EH (cell line): ENCODE results near the gene CDK11A.
A peak's percentile ranks its signal among the peaks of the same experiment; 100 is the strongest.

ENCODE experiments used
- DNase-seq: peaks from one replicate; pipeline ENCODE4 v3.0.0-alpha.2; 2015; ENCODE audit warnings: low read depth

The CDK11A gene

DNA sequence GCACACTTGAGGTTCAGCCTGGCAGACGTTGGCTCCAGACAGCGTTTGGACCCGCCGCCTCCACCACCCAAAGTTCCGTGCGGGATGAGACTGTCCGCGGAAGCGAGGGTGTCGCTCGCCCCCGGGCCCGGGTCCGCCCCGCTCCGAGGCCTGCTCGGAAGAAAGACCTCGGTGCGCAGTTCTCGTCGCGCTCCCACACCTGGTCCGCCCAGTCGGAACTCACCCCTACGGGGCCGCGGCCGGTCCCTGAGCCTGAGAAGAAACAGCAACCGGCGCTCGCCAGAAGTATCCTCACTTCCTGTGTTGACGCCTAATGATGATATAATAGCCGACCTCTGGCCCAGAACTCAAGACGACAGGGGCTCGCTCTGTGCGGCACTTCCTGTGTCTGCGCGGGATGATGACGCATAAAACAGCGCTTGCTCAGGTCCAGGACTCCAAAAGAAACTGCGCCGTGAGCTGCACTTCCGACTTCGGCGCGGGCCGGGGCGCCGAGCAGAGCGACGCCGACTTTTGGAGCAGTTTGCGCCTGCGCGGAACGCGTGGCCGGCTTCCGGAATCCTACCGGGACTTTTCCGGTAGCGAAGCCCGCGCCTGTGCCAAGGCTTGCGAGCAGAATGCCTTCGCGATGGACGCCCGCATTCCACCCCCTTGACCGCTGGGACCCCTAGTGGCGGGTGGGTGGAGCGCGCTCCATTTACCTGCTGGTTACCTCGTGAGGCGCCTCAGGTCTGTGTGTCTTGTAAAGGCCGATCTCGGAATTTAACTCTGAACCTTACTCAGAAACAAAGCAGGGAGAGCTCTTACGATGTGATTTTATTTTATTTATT is at the start of gene CDK11A:
Gene CDK11A (minus strand): TSS at position 323 of the 830 bp plus-strand sequence. CDS start 1,539 bp downstream, outside the sequence.
- DNase-seq, result peak; percentile 100

DNA sequence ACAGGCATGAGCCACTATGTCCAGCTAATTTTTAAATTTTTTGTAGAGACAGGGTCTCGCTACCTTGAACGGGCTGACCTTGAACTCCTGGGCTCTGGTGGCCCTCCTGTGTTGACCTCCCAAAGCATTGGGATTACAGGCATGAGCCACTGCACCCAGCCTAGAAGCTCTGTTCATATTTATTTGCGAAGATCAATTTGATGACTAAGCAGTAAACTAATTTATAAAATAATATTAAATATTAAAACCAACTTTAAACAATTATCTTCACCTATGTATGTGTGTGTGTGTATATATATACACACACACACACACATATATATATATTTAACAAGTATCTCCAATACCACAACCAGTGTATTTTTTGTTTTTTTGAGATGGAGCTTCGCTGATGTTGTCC is 49.7 kb upstream of the CDK11A start:
- DNase-seq, result no peak

DNA sequence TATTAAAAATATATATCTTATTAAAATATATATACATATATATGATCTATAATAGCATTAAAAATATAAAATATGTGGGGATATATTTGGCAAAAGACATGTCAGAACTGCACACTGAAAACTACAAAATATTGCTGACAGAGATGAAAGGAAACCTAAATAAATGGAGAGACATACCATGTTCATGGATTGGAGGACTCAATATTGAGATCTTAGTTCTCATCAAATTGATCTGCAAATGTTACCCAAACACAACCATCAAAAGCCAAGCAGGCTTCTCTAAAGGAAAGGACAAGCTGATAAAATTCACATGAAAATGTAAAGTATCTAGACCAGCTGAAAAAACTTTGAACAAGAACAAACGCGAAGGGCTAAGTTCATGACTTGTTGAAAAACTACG is 46.9 kb upstream of the CDK11A start:
- no peak for DNase-seq

DNA sequence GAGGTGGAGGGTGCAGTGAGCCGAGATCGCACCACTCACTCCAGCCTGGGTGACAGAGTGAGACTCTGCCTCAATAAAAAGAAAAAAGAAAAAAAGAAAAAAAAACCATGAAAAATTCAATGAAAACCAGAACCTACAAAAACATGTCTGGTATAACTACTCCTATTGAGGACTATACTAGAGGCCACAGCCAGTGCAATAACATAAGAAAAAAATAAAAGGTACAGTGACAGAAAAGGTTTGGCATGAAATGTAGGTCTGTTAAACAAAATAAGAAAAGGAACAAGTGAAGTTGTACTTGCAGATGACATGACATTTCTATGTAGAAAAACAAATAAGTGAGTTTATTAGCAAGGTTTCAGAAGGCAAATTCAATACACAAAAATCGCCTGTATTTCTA is 45.9 kb upstream of the CDK11A start:
- DNase-seq, result no peak

DNA sequence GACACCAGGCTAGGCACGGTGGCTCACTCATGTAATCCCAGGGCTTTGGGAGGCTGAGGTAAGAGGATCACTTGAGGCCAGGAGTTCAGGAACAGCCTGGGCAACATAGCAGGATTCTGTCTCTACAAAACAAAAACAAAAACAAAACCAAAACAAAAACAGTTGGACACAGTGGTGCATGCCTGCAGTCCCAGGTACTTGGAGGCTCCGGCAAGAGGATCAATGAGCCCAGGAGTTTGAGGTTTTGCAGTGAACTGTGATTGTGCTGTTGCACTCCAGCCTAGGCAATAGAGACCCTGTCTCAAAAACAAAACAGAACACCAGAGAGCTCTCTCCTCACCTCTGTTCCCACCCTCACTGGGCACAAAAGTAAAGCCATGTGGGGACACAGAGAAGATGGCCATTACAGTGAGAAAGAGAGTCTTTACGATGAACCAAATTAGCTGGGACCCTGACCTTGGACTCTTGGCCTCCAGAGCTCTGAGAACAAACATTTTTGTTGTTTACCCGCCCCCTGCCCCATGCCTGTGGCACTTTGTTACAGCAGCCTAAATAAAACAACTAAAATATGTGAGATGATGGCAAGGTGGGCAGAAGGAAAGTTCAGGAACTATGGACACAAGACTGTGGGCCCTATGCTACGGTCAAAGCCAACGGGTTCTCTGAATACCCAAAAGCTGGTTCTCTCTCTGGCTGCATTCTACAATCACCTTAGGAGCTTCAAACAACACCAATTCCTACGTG is 44.3 kb upstream of the CDK11A start:
- DNase-seq, result no peak

DNA sequence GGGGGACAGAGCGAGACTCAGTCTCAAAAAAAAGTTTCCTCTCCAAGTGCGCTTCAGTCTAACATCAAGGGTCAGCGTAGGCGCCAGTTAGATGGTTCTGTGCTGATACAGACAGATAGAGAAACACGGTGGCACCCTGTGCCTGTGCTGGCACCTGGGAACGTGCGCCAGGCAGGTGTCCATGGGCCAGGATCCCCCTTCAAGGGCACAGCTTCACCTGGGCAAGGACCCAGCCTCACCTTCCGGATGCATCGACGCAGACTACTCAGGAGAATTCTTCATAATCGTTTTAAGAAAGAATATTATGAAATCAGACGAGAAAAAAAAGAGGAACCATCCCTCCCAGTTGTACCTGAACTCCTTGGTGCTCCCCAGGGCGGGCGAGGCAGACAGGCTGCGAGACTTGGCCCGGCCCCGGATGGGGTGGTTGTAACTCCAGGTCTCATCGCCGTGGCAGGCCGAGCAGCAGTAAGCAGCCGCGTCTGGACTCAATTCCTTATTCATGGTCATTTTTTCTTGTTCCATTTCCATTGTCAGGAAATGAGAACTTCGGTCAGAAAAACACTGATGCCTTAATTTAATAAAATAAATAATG is 40.8 kb upstream of the CDK11A start:
- DNase-seq, result no peak

DNA sequence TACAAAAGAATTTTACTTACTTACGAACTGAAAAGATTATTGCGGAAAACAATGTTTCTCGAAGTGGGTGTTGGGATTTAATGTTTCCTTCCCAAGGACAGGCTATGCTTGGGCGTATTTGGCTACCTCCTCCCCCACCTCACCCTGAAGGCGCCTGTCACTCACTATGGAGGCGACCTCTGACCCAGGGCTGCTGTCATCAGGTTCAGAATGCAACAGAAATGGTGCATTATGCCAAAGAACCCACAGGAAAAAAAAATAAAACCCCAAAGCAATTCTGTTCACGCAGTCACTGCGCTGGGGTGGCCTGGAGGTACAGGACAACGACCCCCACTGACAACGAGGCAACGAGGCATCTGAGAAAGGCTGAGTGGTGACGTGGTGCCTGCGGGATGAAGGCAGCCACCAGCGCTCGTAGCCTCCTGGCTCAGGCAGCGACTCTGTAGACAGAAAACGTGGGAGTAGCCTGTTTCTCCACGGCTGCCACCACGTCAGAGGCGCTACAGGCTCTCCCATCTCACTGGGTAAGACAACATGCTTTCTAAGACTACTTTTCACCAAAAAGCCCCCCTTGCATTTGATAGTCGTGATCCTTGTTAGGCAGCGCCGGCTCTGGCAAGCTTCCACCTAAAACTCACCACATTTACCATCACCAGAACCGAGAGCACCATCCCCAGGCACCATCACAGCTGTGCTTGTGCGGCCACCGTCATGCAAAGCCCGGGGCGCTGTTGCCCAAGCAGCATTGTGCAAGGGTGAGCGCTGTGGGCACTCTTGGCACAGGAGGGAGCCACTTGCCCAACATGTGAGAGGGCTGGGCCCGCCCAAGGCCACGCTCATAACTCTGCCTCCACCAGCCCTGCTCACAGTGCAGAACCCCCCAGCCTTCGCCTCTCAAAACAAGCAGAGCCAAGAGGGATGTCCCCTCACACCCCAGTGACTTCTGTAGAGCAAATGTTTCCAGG is 39.8 kb upstream of the CDK11A start:
- peak; percentile 83 for DNase-seq

DNA sequence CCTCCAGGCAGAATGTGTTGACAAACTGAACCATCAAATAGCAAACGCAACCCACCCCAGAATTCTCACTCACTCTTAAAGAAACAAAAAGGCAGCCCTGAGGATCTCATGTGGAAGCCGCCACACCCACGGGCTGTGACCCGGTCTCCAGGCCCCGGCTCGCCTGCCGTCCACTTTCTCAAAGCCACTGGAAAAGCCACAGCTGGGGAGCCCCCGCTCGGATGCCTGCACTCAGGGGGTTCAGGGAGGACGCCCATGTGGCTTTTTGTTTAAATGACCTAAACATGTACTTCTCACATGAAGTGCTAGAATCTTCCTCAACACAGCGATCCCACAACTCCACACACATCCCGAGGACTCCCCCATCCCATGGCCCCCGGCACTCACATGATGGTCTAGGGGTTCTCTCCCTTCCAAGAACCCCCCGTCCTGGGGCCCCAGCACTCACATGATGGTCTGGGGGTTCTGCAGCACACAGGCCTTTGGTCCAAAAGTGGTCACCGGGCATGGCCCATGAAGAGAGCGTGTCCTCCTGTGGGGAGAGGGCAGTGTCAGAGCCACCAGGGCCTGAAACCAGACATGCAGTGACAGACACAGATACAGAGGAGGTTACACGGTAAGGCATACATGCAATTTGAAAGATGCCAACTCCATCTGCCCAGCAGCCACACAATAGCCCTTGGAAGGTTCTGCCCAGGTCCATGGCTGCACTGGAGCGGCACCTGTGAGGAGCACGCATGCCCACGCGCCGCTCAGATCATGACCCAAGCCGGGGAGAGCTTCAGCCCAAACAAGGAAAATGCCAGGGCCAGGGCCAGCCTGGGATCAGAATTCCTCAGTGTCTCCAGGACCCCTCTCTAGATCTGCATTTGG is 37.6 kb upstream of the CDK11A start:
- DNase-seq, result no peak

DNA sequence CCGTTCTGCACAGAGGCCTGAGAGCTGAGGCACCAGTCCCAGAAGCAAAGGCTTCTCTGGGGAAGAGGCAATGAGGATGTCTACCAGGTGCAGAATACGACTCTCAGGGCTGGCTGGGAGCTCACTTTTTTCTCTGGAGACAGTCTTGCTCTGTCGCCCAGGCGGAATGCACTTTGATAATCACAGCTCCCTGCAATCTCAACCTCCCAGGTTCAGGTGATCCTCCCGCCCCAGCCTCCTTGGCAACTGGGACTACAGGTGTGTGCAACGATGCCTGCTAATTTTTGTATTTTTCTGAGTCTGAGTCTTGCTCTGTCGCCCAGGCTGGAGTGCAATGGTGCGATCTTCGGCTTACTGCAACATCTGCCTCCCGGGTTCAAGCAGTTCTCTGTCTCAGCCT is 36.6 kb upstream of the CDK11A start:
- no peak for DNase-seq

DNA sequence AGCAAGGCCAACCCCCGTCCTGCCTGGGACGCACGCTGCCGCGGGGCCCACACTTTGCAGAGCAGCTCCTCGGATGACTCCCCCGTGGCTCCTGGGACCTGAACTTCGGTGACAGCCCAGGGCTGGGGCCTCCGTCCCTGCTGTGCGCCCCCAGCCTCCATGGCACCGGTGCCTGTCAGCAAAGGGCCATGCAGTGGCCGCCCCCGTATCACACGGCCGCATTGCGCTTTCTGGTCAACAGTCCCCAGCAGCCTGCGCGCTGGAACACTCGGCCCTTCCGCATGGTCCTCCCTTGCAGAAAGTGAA is 36.1 kb upstream of the CDK11A start:
- no peak for DNase-seq

DNA sequence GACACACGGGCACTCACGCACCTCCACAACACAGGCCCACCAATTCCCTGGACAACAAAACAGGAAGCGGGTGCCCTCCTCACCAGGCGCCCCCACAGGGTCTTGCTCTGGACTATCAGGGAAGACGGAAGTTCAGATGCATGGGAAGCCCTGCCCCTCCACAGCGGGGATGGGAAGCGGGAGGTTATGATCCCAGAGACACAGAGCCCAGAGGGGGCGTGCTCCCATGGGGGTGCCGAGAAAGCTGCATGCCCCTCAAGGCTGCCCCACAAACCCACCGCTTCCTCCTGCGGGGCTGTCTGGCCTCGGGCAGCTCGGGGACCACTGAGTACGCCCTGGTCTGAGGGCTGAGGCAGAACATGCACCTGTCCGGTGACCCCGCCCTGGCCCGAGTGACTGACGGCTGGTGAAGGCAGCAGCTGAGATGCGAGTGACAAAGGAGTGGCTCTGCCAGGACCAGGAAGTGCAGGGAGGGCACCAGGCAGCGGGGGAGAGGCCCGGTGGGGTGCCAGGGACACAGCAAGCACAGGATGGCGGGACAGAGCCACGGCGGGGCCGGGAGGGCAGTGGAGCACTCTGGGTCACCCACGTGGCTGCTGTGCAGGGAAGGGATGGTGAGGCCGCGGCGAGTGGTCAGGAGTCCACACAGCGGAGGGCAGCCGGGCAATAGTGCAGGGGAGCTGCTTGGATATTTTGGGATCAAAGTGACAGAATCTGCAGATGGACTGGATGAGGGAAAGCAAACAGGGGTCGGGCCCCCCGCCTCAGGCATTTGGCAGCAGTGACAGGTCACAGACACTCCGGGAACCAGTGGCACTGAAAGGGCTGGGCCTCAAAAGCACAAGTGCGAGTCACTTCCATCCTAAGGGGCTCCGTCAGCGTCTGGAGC is 35.5 kb upstream of the CDK11A start:
- DNase-seq, result no peak

DNA sequence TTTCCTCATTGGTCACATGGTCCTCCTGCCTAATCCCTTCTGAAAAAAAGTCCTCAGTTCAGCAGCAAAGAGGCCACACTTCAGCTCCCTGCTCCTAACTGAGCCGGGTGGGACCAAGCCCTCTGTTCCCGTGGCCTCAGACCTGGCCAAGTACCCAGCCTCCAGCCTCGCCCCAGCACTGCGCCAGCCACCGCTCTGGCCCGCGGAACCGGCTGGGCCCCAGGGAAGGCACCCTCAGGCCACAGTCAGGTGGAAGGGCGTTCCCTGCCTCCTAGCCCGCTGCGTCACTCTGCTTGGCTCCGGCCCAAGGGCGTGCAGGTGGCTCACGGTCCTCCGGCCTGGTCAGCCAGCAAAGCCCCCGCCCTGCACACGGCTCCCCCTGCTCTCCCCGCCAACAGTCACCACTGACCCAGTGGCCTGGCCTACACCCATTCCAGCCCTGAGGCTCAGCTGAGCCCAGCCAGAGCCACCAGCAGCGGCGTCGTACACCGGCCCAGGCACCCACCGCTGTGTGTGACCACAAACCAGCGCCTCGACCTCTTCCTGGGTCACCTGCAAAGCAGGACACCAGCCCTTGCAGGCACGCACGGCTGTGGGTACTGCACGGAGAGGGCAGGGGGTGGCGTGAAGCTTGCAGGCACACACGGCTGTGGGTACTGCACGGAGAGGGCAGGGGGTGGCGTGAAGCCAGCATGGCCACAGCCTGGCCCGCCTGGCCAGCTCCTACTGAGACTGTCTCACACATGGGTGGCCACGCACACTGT is 34.7 kb upstream of the CDK11A start:
- no peak for DNase-seq

DNA sequence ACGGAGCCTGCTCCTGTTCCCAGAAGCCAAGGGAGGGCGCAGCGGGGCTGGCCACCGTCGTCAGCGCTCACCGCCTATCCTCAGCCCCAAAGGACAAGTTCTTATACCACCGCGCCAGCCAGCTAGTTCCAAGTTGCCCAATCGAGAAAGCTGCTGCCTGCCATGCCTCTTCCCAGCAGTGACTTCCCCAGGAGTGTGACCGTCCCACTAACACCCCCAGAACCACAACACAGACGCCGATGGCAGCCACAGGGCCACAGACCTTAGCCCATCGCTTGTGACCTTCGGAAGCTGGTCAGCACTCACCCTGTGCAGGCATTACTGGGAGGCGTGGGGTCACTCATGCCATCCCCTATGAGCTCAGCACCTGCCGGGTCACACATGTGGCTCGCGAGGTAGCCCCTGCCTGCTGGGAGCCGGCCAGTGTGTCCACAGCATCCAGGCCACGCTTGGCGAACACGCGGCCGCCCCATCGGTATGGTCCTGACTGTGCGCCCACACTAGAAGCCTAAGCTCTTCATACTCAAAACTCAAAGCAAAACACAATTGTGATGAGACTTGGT is 34.0 kb upstream of the CDK11A start:
- DNase-seq, result no peak

DNA sequence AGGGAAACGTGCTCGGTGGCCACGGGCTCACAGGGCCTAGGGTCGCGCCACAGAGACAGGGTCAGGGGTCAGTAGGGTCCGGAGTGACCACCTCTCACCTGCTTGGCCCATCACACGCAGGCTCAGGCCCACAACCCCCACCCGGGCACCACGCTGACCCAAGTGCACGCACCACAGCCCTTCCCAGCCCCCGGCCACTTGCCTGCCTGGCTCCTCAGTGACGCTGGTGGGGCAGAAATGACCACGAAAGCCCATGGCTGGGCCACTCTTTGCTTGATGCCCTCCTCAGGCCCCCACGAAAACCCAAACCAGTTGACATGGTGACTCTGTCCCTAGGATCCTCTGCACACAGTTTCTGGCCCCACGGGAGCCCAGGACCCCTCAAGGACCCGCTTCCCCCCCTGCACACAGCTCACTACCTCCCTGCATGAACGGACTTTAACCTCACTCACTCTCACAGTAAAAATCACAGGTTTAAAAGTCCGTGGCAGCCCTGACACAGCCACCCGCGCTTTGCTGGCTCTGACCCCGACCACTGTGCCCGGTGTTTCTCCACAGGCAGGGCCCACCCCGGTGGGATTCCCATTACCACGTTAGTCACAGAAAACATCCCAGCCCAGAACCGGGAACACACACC is 33.4 kb upstream of the CDK11A start:
- no peak for DNase-seq

DNA sequence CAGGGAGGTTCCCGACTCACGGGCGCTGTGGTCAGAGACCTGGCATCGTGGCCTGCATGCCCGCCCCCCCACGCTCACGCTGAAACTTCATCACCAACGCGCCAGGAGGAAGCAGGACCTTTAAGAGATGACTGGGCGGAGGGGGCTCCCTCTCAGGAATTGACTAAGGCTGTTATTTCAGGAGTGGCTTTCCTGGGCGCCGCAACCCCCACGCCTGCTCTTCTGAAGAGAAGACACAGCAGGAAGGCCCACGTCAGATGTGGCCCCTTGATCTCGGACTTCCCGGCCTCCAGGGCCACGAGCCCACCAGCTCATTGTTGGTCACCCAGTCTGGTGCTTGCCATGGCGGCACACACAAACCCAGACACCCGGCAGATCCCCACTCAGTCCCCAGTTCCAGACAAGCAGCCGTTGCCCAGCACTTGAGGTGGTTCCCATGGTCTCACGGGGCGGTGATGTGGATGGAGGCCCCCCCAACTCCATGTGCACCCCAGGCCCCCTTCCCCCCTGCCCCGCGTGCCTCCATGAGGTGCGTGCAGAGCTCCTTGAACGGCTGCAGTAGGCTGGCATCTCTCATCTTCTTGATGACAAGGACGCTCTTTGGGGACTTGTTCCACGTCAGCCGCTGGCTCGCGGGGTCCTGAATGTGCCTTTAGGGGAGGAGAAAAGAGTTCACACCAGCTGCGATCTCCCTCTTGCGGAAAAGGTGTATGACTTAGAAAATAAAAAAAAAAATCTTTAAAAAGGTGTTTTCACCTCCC is 32.7 kb upstream of the CDK11A start:
- DNase-seq, result no peak

DNA sequence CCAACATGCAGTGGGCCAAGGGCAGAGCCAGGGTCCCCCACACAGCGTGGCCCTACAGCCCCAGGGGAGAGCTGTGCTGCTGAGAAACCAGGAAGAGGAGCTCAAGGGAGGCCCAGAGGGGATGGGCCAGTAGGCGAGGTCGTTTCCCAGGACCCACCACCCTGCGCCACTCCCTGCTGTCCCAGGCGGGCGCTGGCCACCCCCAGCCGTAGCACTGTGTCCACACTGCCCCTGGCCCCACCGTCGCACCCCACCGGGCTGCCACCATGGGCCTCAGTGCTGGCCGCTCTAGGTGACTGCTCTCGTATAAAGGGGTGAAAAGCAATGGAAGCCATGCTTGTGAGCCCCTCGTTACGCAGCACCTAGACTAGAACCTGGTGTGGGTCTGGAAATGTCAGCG is 31.7 kb upstream of the CDK11A start:
- no peak for DNase-seq

DNA sequence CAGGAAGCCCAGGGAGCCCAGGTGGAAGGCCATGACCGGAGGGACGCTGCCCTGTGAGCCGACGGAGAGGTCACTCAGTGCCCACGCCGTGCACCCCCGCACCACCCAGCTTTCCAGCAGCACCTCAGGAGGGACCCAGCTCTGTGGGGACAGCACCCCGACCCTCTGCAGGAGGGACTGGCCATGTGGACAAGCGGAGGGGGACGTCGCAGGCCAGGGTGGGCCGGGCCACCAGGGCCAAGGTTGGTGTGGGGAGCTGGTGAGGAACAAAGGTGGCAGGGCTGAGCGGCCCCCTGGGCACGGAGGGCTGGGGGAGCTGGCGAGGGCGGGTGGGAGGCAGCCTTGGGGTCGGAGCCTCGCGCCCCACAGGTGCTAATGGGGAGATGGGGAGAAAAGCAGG is 31.3 kb upstream of the CDK11A start:
- DNase-seq, result no peak
